DOHH2 (cell line): ENCODE results near the gene CNEP1R1.

Source experiments
- H3F3A ChIP-seq: fragments of 200-600 bp; sonication (generic), shearing (Covaris generic); 2 replicates; pipeline ENCODE4 v1.6.0; 2016; ENCODE audit warnings: antibody characterized with exemption, mild to moderate bottlenecking; ENCODE audit not compliant: control insufficient read depth, insufficient read depth
- H3K27ac ChIP-seq: fragments of 200-600 bp; sonication (generic); 2 replicates; pipeline ENCODE4 v1.5.1; 2014; ENCODE audit warnings: low read depth, mild to moderate bottlenecking, low read length, moderate library complexity
- H3K27me3 ChIP-seq: fragments of 200-600 bp; sonication (generic); 2 replicates; pipeline ENCODE4 v1.6.1; 2014; ENCODE audit warnings: mild to moderate bottlenecking, low read length, mixed read lengths; ENCODE audit not compliant: control insufficient read depth
- H3K36me3 ChIP-seq: fragments of 200-600 bp; sonication (generic); 2 replicates; pipeline ENCODE4 v1.6.1; 2014; ENCODE audit warnings: mild to moderate bottlenecking, low read length, moderate library complexity, mixed read lengths; ENCODE audit not compliant: control insufficient read depth
- H3K4me1 ChIP-seq: fragments of 200-600 bp; sonication (generic); 2 replicates; pipeline ENCODE4 v1.6.1; 2014; ENCODE audit warnings: mild to moderate bottlenecking, low read length, mixed read lengths; ENCODE audit not compliant: control insufficient read depth
- H3K4me2 ChIP-seq: fragments of 200-600 bp; sonication (generic); 2 replicates; pipeline ENCODE4 v1.6.0; 2014; ENCODE audit warnings: mild to moderate bottlenecking, low read length, moderate library complexity
- H3K4me3 ChIP-seq: fragments of 200-600 bp; sonication (generic); 2 replicates; pipeline ENCODE4 v1.5.1; 2014; ENCODE audit warnings: mild to moderate bottlenecking, low read length, mixed read lengths
- H3K79me2 ChIP-seq: fragments of 200-600 bp; sonication (generic); 2 replicates; pipeline ENCODE4 v1.6.1; 2014; ENCODE audit warnings: mild to moderate bottlenecking, low read length, mixed read lengths; ENCODE audit not compliant: control insufficient read depth
- H3K9me2 ChIP-seq: fragments of 200-600 bp; sonication (generic); replicated peaks from 2 replicates; pipeline ENCODE4 v1.6.1; 2014; ENCODE audit warnings: mild to moderate bottlenecking, low read length, mixed read lengths; ENCODE audit not compliant: control insufficient read depth
- H3K9me3 ChIP-seq: fragments of 200-600 bp; sonication (generic); 2 replicates; pipeline ENCODE4 v1.6.1; 2014; ENCODE audit warnings: antibody characterized with exemption, low read length, mixed read lengths; ENCODE audit not compliant: control insufficient read depth, insufficient read depth
- H4K20me1 ChIP-seq: fragments of 200-600 bp; sonication (generic); 2 replicates; pipeline ENCODE4 v1.6.0; 2014; ENCODE audit warnings: low read depth, mild to moderate bottlenecking, antibody characterized with exemption, low read length, moderate library complexity; ENCODE audit not compliant: control insufficient read depth, insufficient read depth
- CTCF ChIP-seq: fragments of 200-600 bp; sonication (generic); IDR thresholded peaks from one replicate; pipeline ENCODE4 v1.5.1; 2014; ENCODE audit warnings: antibody characterized with exemption, mild to moderate bottlenecking, low read depth, low read length; ENCODE audit not compliant: poor library complexity, severe bottlenecking
- EZH2phosphoT487 ChIP-seq: fragments of 200-600 bp; sonication (generic); IDR thresholded peaks from 2 replicates; pipeline ENCODE4 v1.6.1; 2017; ENCODE audit warnings: borderline replicate concordance, mild to moderate bottlenecking, antibody characterized with exemption, low read length, moderate library complexity, mixed read lengths

The CNEP1R1 gene

GRCh38 chr16:50024684-50025536, at the start of gene CNEP1R1:
Gene CNEP1R1, plus strand, starts transcription at chr16:50025225. Its CDS starts 91 bp downstream, at chr16:50025316.
- no peak for TF ChIP-seq EZH2phosphoT487
- TF ChIP-seq CTCF = peak; percentile 98
- H3K36me3 ChIP-seq = peaks cover 17% of the 10 kb centered on the region
- H3K4me3 ChIP-seq = peak within 1 kb of the TSS; percentile 98
- peaks cover 13% of the 10 kb centered on the region for H3K4me1 ChIP-seq
- peak within 1 kb of the TSS; percentile 77 for H3K4me2 ChIP-seq
- peaks cover 5% of the 10 kb centered on the region; the same call in 1 of the 2 replicates for H4K20me1 ChIP-seq
- peaks cover 17% of the 10 kb centered on the region for H3K27me3 ChIP-seq
- peak within 1 kb of the TSS; percentile 19; the same call in 1 of the 2 replicates for H3K27ac ChIP-seq
- H3K79me2 ChIP-seq = peaks cover 34% of the 10 kb centered on the region
- no peaks in the 10 kb centered on the region for H3K9me2 ChIP-seq
- H3F3A ChIP-seq = no peaks in the 10 kb centered on the region
- no peaks in the 10 kb centered on the region for H3K9me3 ChIP-seq

- H3K4me2 ChIP-seq = no peak overlapping the region
These were observed 47.6 kb upstream of the CNEP1R1 start for GRCh38 chr16:49977427-49977826.

GRCh38 chr16:49978569-49979326, 46.3 kb upstream of the CNEP1R1 start:
- Histone ChIP-seq H3K4me2 (no peak overlapping the region), H3K79me2 (no peaks in the 10 kb centered on the region), H3K27ac (no peak overlapping the region), H3F3A (no peaks in the 10 kb centered on the region), H3K9me2 (no peaks in the 10 kb centered on the region), H3K36me3 (no peaks in the 10 kb centered on the region), H4K20me1 (no peaks in the 10 kb centered on the region), H3K27me3 (no peaks in the 10 kb centered on the region; the same call in 1 of the 2 replicates), H3K9me3 (no peaks in the 10 kb centered on the region), H3K4me1 (no peaks in the 10 kb centered on the region), H3K4me3 (no peak overlapping the region)
- TF ChIP-seq EZH2phosphoT487 = no peak
- TF ChIP-seq CTCF = no peak

More at GRCh38 chr16:49977427-49977826, 47.6 kb upstream of the CNEP1R1 start:
- no peaks in the 10 kb centered on the region for H4K20me1 ChIP-seq
- H3K36me3 ChIP-seq = no peaks in the 10 kb centered on the region
- no peak for TF ChIP-seq EZH2phosphoT487
- TF ChIP-seq CTCF = no peak
- no peaks in the 10 kb centered on the region for H3K9me2 ChIP-seq
- no peaks in the 10 kb centered on the region for H3F3A ChIP-seq
- no peak overlapping the region for H3K4me3 ChIP-seq
- H3K27me3 ChIP-seq = peaks cover 4% of the 10 kb centered on the region
- H3K27ac ChIP-seq = no peak overlapping the region
- no peaks in the 10 kb centered on the region for H3K9me3 ChIP-seq
- H3K79me2 ChIP-seq = no peaks in the 10 kb centered on the region
- H3K4me1 ChIP-seq = no peaks in the 10 kb centered on the region
